Measurements from ENCODE around the gene RAP1GAP2.

GRCh38 chr17:3003296-3004149, 207.3 kb downstream of the RAP1GAP2 start:
- TF ChIP-seq CTCF (IDR thresholded peaks at IDR 0.05 in 4 of 5, conservative IDR thresholded peaks at IDR 0.05 in 1 of 5): no peak
- TF ChIP-seq POLR2A (IDR thresholded peaks at IDR 0.05): no peak

All from gastrocnemius medialis (tissue), 4 donors.